Coronary artery (tissue), 2 donors: Measurements from ENCODE around the gene TSBP1.

Source experiments
- DNase-seq: peaks from one replicate; pipeline ENCODE4 v3.0.0-alpha.2; 2017; ENCODE audit warnings: low spot score
- H3K27ac ChIP-seq, 2 donors: fragments of 200-600 bp; sonication (generic); one replicate each; pipeline ENCODE4 v1.5.1; 2016 to 2019
- H3K4me3 ChIP-seq: fragments of 200-600 bp; sonication (generic); 2 replicates; pipeline ENCODE4 v1.5.1; 2016; ENCODE audit warnings: mild to moderate bottlenecking, moderate library complexity
- TF ChIP-seq, protein P1 (sequence below): fragments of 200-600 bp; sonication (generic); IDR thresholded peaks from one replicate; pipeline ENCODE4 v1.5.1; 2019; ENCODE audit warnings: antibody characterized with exemption

Gene TSBP1

DNA sequence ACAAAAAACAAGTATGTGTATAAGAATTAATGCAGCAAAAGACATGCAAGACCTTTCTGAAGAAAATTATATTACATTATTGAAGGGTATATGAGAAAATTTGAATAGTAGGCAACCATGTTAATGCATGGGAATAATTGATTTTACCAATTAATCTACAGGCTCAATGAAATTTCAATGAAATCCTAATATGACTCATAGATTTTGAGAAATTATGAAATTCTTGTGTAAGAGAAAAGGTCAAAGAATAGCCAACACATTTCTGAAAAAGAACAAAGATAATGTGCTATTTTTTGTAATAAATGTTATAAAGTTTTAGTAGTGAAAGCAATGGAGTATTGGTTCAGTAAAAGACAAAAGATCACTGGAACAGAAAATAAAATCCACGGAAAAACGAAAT is 18.4 kb downstream of the TSBP1 start:
- H3K27ac ChIP-seq, result no peak overlapping the region
- DNase-seq, result no peak
- H3K4me3 ChIP-seq, result no peak overlapping the region
- TF ChIP-seq, protein P1, sequence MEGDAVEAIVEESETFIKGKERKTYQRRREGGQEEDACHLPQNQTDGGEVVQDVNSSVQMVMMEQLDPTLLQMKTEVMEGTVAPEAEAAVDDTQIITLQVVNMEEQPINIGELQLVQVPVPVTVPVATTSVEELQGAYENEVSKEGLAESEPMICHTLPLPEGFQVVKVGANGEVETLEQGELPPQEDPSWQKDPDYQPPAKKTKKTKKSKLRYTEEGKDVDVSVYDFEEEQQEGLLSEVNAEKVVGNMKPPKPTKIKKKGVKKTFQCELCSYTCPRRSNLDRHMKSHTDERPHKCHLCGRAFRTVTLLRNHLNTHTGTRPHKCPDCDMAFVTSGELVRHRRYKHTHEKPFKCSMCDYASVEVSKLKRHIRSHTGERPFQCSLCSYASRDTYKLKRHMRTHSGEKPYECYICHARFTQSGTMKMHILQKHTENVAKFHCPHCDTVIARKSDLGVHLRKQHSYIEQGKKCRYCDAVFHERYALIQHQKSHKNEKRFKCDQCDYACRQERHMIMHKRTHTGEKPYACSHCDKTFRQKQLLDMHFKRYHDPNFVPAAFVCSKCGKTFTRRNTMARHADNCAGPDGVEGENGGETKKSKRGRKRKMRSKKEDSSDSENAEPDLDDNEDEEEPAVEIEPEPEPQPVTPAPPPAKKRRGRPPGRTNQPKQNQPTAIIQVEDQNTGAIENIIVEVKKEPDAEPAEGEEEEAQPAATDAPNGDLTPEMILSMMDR, result no peak

DNA sequence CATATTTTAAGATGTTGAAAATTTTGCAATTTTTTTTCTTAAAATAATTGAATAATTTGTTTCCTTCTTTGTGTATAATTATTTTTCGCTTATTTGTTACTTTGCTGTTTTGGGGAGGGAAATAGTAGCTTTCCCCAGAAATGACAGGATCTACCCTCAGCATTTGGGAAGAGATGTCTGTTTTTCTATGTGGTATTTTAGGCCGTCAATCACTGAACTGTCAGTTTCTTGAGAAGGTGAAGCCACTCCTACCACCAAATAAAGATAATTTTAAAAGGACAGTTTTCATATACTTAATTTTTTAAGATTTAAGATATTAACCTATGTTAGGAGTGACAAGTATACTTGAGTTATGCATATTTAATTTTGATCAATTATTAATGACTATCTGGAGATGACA is 31.5 kb downstream of the TSBP1 start:
- Histone ChIP-seq H3K4me3 (no peak overlapping the region), H3K27ac (no peak overlapping the region)
- DNase-seq, result no peak
- TF ChIP-seq, protein P1, result no peak

DNA sequence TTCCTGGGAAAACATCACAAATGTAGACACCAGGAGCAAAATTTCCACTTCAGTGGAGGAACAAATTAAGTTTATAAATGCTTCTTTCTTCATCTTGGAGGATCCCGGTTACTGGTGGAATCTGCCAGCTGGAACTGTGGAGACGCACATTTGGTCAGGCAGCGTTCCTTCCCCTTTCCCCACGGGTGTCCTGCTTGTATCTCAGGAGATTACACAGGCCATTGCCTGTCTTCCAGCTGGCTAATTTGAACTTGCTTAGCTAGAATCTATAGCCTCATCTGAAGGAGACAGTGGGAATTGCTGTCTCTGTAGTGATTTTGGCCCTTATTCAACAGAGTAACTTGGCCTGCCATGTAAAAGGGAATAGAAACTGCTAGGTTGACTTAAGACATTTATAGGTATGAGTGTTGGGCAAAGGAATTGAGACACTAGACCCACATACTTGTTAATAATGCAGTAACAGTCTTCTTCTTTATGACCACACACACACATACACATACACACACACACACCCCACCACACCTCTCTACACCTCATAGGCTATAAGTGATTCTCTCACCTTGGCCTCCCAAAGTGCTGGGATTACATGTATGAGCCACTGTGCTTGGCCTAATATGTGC is 34.4 kb downstream of the TSBP1 start:
- TF ChIP-seq, protein P1, result no peak
- H3K4me3 ChIP-seq, result no peak overlapping the region
- DNase-seq, result no peak
- H3K27ac ChIP-seq, result no peak overlapping the region

DNA sequence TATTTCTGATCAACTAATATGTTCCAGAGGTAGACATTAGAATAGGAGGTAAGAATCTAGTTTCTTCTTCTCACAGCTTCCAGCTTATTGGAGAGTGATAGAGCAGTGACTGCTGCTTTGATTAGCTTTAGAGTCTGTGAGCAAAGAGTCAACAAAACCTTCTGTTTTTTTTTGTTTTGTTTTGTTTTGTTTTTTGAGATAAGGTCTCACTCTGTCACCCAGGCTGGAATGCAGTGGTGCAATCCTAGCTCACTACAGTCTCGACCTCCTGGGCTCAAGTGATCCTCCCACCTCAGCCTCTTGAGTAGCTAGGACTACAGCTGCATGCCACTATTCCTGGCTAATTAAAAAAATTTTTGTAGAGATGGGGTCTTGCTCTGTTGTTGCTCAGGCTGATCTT is 39.3 kb downstream of the TSBP1 start:
- TF ChIP-seq, protein P1, result no peak
- DNase-seq, result no peak

DNA sequence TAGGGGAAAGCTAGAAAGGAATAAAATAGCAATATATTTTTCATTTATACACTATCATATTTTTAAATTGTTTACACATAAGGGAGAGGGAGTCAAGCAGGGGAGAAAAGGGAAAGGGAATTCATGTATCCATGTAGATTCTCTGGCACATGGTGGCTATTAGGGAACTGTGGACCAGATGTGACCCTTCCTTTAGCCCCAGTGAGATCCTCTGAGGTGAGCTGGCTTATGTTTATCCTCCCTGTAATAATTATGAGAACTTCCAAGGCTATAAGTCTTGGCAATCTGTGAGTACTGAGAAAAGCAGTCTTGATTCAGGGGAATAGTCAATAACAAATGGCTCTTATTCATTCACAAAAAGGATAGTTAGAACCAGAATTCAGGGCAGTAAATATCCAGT is 42.6 kb downstream of the TSBP1 start:
- DNase-seq, result no peak
- Histone ChIP-seq H3K4me3 (no peak overlapping the region), H3K27ac (no peak overlapping the region)
- TF ChIP-seq, protein P1, result no peak

More for the DNA sequence above, 39.3 kb downstream of the TSBP1 start:
- Histone ChIP-seq H3K4me3 (no peak overlapping the region), H3K27ac (no peak overlapping the region)

DNA sequence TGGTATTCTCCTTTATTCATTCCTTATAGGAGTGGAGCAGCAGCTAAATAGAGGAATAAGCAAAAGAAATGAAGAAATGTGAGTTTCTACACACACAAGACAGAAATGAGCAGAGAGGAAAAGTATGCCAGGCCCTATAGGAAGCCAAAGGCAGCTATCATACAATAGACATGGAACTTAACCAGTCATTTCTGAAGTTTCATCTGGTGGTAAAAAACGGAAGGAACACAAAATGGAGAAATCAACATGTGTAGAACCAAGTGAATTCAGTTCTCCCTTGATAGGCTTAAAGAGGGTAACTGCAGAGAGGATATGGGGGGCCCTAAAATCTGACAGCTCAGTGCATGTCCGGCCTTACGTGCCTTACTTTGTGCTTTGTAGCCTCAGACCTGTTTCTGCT is 44.6 kb downstream of the TSBP1 start:
- no peak for DNase-seq
- Histone ChIP-seq H3K4me3 (no peak overlapping the region), H3K27ac (no peak overlapping the region)
- TF ChIP-seq, protein P1, result no peak

DNA sequence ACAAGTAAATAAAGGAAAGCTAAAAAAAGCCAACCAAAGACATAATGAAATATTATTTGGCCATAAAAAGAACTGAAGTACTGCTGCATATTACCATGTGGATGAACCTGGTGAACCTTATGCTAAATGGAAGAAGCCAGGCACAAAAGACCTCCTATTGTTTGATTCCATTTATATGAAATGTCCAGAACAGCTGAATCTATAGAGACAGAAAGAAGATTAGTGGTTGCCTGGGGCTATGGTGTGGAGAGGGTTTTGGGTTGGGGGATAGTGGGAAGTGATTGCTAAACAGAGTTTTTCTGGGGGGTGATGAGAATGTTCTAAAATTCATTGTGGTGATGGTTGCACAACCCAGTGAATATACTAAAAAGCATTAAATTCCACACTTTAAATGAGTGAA is 53.2 kb downstream of the TSBP1 start:
- no peak overlapping the region for H3K27ac ChIP-seq
- TF ChIP-seq, protein P1, result no peak
- DNase-seq, result no peak
- H3K4me3 ChIP-seq, result no peak overlapping the region
